GM19043 (cell line): ENCODE measurements around the gene NSG2.
"Not testable (repeated sequence)": the region's sequence is repeated elsewhere in the genome, so short reads cannot be mapped to it uniquely, and the experiment has no call there.

Experiments
- ATAC-seq: cut with Tn5 transposase; IDR thresholded peaks from one replicate; pipeline ENCODE4 v1.9.1; 2021; ENCODE audit warnings: low read depth; ENCODE audit not compliant: unreplicated experiment

Gene NSG2

GRCh38 chr5:174098694-174099093, 53.2 kb downstream of the NSG2 start:
- ATAC-seq: no peak

GRCh38 chr5:174100490-174100889, 55.0 kb downstream of the NSG2 start:
- ATAC-seq: no peak

- no peak for ATAC-seq
Measured at GRCh38 chr5:174101195-174101730, 55.8 kb downstream of the NSG2 start.

- not testable (repeated sequence) for ATAC-seq
Measured at GRCh38 chr5:174102574-174102973, 57.1 kb downstream of the NSG2 start.

- no peak for ATAC-seq
Measured at GRCh38 chr5:174106997-174107655, 61.6 kb downstream of the NSG2 start.

GRCh38 chr5:174108745-174109144, 63.2 kb downstream of the NSG2 start:
- no peak for ATAC-seq

GRCh38 chr5:174109698-174110260, 64.3 kb downstream of the NSG2 start:
- ATAC-seq: no peak

- no peak for ATAC-seq
Measured at GRCh38 chr5:174110310-174110709, 64.8 kb downstream of the NSG2 start.

GRCh38 chr5:174111287-174111973, 65.9 kb downstream of the NSG2 start:
- no peak for ATAC-seq

GRCh38 chr5:174115226-174115625, 69.7 kb downstream of the NSG2 start:
- ATAC-seq: no peak

- no peak for ATAC-seq
Measured at GRCh38 chr5:174118823-174119467, 73.4 kb downstream of the NSG2 start.

- ATAC-seq: no peak
Measured at GRCh38 chr5:174119468-174119881, 74.0 kb downstream of the NSG2 start.

GRCh38 chr5:174120401-174121005, 75.0 kb downstream of the NSG2 start:
- ATAC-seq: no peak

- ATAC-seq: no peak
Measured at GRCh38 chr5:174134545-174134944, 89.0 kb downstream of the NSG2 start.

GRCh38 chr5:174139623-174140022, 94.1 kb downstream of the NSG2 start:
- ATAC-seq: no peak

- no peak for ATAC-seq
Measured at GRCh38 chr5:174140452-174141020, 95.0 kb downstream of the NSG2 start.

- ATAC-seq: no peak
Measured at GRCh38 chr5:174141398-174141797, 95.9 kb downstream of the NSG2 start.

GRCh38 chr5:174145091-174145490, 99.6 kb downstream of the NSG2 start:
- no peak for ATAC-seq

- no peak for ATAC-seq
Measured at GRCh38 chr5:174145821-174146220, 100.3 kb downstream of the NSG2 start.

GRCh38 chr5:174146556-174146955, 101.0 kb downstream of the NSG2 start:
- ATAC-seq: no peak
